Esophagus mucosa (tissue), 1 donor: Measurements from ENCODE around the gene PDX1. TPM values are rescaled to one million over a fixed set of nuclear protein-coding genes. Genes with fewer than 3 reads are reported as not detected.
A peak's percentile ranks its signal among the peaks of the same experiment; 100 is the strongest.
"Not testable (repeated sequence)": the region's sequence is repeated elsewhere in the genome, so short reads cannot be mapped to it uniquely, and the experiment has no call there.

Experiments
- ATAC-seq: fragments of 200-7000 bp; cut with Tn5 transposase; one replicate; pipeline ENCODE4 v1.9.1; 2020
- total RNA-seq: library from RNA; stranded (reverse); gene quantifications from one replicate; pipeline ENCODE4 v1.2.4, GENCODE V29; 2023
- donor health status: DM: yes; HTN: yes; CAD: no.

Gene PDX1
- total RNA-seq, 1 donor from 2014 or later, result not detected

DNA sequence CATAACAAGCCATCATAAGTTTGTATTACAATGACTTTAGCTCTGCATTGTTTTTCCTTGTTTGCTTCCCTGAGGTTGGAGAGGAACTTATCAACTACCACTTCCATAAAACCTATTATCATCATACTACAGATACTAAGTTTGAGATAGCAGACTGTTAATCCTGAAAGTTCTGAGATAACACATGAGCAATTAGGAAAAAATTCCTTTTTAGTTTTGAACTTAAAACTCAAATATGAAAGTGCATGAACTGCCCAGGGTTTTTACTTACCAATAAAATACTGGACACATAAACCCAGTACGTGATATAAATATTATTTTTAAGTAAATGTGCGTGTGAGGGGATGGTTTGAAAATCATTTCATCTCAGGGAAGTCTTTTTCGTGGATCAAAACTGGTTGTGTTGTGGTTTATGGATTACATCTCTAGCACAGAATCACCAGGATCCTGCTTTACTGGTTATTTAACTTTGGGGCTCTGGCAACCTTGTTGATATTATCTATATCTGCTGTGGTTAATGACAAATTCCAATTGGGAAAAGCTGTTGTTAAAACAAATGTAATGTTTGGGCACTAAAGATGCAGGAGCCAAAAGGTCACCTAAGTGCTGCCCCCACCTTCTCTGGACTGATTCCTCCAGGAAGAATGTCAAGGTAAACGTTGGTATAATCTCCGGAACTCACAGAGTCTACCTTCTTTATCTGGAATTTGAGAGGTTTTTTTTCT, 36.9 kb downstream of the PDX1 start:
- ATAC-seq, result no peak

DNA sequence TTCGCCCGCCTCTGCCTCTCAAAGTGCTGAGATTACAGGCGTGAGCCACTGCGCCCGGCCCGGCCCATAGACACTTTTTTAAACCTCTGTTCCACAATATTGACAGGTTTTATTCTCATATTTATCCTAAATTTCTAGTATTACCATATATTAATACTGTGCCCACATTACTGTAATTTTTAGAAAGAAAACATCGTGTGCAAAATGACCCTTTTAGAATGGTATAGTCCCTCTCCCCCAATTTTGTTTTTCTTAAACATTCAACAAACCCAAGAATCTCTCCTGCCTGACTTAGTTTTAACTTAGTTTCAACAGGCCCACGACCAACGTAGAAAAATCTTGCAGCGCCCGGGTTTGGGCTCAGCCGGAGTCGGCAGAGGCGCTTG, 40.2 kb downstream of the PDX1 start:
- no peak for ATAC-seq

DNA sequence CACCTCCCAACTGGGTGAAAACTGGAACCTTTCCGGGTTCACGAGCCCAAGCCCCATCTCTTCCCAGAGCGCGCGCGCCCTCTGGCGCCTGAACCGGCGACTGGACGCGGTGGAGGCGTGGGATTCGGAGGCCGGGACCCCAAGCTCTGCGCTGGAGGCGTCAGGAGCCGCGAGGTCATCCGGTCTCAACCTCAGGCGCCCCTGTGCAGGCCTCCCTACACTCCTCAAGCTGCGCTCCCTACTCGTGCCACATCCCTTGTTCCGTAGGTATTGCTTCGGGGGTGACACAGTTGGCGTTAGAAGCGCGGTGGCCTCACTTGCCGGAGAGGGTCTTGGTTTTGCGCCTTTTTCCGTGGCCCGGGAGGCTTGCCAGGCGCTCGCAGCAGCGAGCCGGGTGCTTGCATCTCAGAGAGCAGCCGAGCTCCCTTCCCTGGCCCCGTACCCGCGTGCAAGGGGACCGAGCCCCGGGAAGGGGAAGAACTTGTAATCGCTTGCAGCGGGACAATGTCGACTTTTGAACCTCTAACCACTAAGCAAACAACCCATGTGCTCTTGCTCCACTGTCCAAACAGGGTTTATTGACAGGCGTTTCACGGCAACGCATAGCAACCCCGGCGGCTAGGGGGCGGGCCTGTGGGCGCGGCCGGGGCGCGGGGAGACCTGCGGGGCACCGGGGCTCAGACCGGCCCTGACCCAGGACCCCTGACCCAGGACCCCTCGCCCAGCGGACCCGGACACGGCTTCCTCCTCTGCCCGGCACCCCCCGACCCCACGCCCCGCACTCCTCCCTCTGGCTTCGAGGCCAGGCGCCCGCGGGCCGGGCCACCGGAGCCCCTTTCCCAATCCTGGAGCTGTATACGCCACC, 40.8 kb downstream of the PDX1 start:
- peak; percentile 54 for ATAC-seq

DNA sequence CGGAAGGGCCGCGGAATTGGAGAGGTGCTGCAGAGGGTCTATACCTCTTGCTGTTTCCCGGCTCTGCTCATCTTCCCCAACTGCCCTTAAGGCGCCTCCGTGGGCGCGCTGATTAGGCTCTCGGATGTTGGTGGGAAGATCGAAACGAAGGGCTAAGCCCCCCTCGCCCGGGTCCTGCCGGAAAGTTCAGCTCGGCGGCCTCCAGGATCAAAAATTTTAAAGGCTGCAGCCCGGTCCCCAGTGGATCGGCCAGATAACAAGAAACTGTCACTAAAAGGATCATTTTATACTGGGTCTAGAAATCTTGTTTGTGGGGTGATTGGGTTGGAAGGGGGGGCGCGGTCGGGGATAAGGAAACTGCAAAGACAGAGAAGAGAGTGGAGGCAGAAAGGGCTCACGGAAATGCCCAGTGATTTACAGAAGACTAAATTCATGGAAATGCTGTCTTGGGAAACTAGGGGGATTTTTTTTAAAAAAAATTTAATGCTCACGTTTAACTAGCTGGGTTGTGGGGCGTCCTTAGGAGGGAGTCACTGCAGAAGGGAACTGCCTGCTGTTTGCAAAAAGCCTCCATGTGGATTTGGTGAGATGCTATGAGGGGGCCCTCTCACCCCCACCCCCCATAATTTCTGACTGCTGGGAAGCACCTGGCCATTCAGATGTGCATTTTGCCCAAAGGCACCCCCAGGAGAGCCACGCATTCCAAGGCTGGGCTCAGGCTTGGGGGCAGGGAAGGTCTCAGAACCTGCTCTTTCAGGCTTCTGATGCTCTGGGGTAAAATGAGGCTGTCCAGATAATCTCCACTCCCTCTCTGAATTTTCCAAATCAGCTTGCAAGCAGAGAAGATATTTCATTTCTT, 41.7 kb downstream of the PDX1 start:
- ATAC-seq, result no peak

DNA sequence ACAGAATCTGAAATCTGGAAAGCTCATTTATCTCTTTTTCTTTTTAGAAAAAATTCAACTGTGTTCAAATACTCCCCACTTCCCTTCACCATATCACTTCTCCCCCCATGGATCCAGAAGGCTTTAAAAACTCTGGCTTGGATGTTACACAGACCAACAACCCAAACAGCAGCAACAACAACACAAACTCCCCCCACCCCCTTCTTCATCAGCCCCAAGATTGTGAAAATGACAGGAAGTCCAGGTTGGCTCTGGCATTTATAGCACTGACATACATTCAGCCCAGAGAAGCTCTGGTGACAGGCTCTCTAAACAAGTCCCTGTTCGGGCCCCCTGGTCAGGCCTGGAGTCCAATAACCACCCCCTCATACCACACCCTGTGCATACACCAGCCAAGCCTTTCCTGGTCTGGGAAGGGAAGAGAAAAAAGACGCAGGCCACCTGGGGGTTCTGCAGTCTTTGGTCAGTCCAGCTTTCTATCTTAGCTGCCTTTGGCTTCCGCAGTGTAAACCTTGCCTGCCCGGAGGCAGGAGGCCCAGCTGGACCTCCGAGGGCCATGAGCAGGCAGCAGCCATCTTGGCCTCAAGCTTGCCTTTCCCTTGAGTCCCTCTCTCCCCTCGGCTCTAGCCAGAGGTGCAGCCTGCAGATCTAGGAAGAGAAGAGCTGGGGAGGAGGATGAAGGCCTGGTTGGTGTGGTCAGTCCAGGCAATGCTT, 42.5 kb downstream of the PDX1 start:
- no peak for ATAC-seq

GRCh38 chr13:27962982-27963381, 43.2 kb downstream of the PDX1 start:
- no peak for ATAC-seq

DNA sequence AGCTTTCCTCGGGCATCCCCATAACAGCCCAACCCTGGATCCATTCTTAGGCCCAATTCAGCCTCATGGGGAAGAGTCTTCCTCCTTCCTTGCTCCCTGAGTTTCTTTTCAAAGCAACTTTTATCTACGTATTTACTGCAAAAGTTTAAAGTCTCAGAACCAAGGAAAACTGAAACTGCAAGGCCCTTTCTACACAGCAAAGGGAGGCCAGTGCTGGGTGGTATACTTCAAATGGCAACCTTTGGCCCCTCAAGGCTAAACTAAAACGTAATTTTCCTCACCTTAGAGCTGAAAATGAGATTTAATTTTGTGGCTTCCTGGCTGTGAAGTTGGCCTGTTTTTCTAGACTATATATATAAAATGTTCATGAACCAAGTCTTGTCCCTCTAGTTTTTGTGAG, 43.7 kb downstream of the PDX1 start:
- ATAC-seq, result no peak

GRCh38 chr13:27964206-27964605, 44.4 kb downstream of the PDX1 start:
- ATAC-seq, result not testable (repeated sequence)

GRCh38 chr13:27964741-27965323, 45.0 kb downstream of the PDX1 start:
- ATAC-seq, result no peak

DNA sequence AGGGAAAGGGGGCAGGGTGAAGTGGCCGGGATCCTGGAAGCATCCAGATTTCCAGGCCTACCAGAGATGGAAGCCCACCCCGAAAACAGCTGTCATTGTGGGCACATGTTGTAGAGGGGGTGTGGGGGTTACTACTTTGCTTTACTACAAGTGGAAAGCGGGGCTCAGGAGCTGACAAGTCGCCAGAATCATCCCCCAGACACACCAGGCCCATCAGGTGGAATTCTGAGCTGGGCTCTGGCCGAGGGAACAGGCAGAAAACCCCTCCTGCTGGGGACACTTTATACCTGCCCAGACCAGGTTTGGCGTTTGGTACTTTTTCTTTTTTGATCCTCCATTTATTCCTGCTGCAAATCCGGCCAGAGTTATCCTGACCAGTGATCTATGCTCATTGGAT, 45.5 kb downstream of the PDX1 start:
- no peak for ATAC-seq

DNA sequence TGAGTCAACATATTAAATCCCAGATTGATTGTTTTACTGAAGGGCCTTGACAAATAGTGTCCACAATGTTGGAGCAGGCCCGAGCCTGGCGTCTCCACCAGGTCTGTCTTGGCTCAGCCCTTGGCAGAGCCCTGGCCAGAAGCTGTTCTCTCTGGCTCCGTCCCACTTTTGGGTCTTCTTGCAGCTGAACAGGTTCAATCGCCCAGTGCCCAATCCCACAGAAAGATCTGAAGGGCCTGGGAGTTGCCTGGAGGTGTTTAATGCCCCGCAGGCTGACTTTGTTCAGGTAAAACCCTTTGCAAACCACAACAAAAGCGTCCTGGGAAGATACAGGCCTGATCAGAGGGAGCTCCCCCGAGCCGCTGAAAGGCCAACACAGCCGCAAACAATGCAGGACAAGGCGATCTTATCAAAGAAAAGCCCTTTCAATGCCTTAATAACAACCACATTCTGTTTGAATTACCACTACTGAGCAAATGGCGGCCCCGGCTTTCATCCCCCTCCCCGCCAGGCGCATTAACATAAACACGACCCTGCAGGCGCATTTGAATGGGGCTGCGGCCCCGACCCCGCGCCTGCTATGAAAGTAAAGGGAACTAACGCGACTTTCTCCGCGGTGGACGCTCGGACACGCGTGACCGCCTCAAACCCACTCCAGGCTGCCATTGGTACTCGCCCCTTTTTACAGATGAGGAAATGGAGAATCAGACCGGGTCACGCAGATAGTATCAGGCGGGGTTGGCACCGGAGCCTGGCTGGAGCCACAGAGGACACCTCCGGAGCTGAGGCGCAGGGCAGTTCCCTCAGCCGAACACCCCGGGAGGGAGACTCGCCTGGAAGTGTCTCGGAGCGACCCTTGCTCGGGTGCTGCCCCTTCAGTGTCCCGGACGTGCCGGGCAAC, 46.2 kb downstream of the PDX1 start:
- no peak for ATAC-seq

DNA sequence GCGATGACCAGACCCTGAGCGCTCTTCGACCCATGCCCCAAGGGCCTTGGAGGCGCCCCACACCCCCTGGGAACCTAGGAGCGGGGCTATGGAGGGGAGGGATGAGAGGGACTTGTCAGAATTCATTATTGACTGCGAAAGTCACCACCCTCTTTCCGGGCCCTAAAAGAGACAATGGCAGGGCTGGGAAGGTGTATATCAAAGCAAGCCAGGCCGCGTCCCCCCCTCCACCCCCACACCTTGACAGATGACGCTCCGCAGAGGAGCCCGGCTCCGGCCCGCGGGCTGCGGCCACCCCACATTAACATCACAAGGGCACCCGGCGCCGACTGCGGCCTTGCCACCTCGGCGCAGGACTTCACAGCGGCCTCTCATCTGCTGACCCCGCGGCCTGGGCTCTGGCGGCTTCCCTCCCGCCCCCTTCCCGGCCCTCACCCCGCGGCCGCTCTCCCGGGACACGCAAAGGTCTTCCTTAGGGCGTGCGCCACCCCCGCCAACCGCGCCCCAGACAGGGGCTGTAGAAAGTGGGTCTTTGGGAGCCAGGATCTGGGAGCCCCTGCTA, 46.9 kb downstream of the PDX1 start:
- ATAC-seq, result no peak

- no peak for ATAC-seq
These were observed 47.5 kb downstream of the PDX1 start for GRCh38 chr13:27967203-27967735.

- no peak for ATAC-seq
These were observed 48.0 kb downstream of the PDX1 start for GRCh38 chr13:27967736-27968315.

GRCh38 chr13:27968316-27969081, 48.7 kb downstream of the PDX1 start:
- ATAC-seq, result no peak

GRCh38 chr13:27969082-27969865, 49.5 kb downstream of the PDX1 start, which contains the start of gene CDX2:
Gene CDX2 (minus strand): TSS chr13:27969315. CDS start chr13:27969006, 309 bp downstream.
- ATAC-seq, result no peak

- no peak for ATAC-seq
These were observed 50.0 kb downstream of the PDX1 start for GRCh38 chr13:27969866-27970229.
